HL-60/S4 treated with retinoic acid at 250 ng/mL for 4 days and 3 days (cell line): ENCODE data around the gene TNS3.

ENCODE experiments used
- in situ Hi-C: fragments of 300-500 bp; cut with MboI; formaldehyde crosslinking; loops from 2 replicates; pipeline ENCODE4 v1.7.0; 2022; ENCODE audit warnings: low sequenced_read_pairs

TNS3 gene

DNA sequence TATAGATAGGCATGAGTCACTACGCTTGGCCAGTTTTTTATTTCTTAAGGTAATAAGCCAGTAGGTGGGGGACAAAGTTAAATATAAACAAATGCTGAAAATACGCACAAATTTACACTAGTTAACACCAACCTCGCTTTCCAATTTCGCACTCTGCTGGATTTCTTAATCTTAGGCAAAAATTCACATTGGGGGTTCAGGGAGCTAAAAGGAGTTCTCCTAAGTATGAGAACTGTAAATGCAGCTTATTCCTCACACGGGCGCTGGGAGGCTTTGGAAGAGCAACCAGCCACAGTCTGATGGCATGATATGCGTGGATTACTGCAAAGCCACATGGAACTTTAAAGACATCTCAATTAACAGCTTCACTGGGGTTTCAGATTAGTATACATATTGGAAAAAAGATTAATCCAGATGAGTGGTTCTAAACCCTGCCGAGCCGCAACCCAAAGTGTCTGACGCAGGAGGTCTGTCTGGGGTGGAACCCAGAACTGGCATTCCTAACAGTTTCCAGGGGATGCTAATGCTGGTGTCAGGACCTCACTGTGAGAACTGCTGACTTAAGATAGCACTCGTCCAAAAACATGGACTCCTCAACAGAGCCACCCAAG is 16.2 kb downstream of the TNS3 start:
- in situ Hi-C loops, result no loop called here

DNA sequence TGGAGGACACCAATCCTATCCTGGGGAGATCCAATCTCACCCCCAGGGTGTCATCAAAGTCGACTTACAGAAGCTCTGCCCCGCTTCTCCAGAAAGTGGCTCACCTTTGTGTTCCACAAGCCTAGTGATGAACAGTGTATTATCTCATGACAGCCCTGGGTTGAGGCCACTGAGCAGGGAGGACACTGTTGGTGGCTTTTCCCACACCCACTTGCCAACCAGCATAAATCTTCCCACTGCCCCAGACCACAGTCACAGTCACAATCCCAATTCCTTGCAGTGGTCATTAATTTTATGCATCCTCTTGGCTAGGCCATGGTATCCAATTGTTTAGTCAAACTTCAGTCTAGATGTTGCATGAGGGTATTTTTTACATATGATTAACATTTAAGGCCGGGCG is 18.4 kb downstream of the TNS3 start:
- in situ Hi-C loops, result no loop called here

DNA sequence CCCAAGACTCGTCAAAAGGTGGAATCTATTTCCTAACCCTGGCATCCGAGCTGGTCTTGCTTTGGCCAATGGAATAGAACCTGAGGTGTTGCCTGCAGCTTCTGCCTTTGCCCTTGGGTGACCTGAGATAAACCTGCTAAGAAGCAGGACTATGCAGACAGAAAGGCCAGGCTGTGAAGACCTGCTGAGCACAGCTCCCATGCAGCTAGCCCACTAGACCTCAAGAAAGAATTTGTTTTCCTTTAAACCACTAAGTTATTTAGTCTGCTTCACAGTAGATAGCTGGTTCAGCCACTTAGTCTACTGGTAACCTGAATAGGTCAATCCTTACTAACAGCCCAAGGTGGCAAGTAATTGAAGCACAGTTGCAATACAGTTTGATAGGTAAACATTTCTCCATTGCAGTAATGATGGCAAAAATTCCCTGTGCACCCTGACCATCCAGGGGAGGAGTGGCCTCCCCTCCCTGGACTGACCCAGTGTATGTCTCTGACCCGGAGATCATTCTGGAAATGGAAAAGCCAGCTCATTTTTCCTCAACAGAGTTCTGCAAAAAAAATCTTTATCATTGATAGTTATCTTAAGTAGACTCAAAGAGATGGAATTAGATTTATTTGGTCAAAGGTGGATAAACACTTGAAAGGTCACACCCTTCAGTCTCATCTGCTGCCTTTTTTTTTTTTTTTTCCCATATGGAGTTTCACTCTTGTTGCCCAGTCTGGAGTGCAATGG is 20.0 kb downstream of the TNS3 start:
- in situ Hi-C loops, result no loop called here

GRCh38 chr7:47559306-47560220 is 22.3 kb downstream of the TNS3 start:
- in situ Hi-C loops, result no loop called here

- in situ Hi-C loops, result no loop called here
Observed at GRCh38 chr7:47557694-47558670, 23.9 kb downstream of the TNS3 start.

GRCh38 chr7:47557317-47557693 is 24.6 kb downstream of the TNS3 start:
- in situ Hi-C loops, result no loop called here

DNA sequence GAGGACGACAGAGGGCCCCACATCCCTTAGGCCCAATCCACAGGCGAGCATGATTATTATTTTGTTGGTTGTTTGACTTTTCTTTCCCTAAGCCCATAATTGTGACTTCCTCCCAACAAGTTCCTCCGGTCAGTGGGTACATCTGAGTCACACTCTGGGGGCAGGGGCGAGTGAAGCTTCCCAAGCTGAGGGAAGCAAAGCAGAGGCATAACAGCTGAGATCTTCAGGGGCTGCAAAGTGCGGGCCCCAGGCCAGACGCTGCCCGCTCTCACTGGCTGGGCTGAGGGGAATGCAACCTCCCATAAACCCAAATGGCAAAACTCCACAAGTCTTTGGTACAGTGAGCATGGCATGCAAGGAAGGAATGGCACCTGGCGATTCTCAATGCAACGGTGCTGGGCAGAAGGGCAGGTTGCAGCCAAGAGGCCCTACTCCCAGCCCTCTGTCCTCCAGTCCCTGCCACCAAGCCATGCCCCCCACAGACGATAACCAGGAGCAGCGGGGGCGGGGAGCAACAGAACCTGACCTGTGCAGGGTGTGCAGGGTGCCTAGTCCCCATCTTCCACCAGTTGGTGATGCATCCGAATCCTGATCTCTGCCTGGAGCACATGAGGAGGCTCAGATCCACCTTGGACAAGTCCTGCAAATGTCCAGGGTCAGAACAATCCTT is 25.3 kb downstream of the TNS3 start:
- in situ Hi-C loops, result no loop called here

DNA sequence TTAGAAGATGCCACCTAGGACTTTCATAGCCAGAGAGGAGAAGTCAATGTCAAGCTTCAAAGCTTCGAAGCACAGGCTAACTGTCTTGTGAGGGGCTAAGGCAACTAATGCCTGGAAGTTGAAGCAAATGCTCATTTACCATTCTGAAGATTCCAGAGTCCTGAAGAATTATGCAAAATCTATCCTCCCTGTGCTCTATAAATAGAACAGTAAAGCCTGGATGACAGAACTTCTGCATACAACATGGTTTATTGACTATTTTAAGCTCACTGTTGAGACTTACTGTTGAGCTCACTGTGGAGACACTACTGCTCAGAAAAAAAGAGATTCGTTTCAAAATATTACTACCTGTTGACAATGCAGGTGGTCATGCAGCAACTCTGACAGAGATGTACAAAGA is 28.6 kb downstream of the TNS3 start:
- in situ Hi-C loops, result no loop called here

GRCh38 chr7:47552621-47553020 is 29.3 kb downstream of the TNS3 start:
- in situ Hi-C loops, result no loop called here

DNA sequence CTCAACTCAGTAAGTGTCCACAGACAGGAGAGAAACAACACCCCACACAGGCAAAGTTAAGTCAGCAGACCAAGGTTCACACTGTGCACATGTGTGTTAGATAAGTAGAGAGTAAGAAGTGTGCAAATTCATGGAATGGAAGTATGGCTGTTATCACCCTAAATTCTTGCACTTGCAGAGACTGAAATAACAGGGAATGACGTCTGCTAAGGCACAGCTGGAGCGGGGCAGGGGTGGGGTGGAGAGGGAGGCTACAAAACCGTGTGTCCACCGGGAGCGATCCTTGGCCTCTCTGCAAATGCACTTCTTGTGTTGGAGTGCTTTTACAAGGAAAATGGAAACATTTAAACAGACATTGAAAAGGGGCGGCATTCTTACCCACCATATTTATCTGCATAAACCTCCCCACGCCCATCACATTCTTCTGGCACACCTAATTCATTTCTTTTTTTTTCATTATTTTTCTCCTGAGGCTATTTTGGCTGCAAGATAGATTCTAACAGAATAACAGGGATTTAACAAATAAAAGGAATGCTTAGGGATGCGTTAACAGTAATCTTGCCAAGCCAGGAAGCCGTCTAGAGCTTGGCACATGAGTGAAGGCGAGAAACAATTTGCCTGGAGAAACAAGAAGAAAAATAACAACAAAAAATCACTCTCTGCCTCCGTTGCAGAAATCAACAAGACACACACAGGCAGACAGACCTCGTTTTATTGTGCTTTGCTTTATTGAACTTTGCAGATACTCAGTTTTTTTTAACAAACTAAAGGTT is 30.1 kb downstream of the TNS3 start:
- in situ Hi-C loops, result no loop called here

- in situ Hi-C loops, result no loop called here
Observed at GRCh38 chr7:47550788-47551470, 31.0 kb downstream of the TNS3 start.

DNA sequence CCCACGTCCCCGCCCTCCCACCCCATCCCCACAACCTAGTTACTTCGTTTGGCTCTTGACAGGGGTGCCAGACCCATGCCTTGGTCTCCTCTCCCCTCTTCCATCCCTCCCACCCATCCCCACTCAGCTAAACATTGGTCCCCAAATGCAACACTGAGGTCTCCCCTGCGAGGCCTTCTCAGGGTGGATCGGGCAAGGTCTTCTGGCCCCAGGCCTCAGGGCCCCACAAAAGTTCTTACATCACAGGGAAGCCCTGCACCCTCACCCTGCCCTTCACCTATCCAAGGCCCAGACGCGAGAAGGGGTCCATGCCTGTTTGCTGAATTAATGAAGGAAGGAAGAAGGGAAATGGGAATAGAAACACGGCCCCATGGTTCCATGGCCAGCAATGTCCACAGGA is 32.0 kb downstream of the TNS3 start:
- in situ Hi-C loops, result no loop called here

- in situ Hi-C loops, result no loop called here
Observed at GRCh38 chr7:47549397-47549796, 32.5 kb downstream of the TNS3 start.

- in situ Hi-C loops, result no loop called here
Observed at GRCh38 chr7:47548546-47548945, 33.4 kb downstream of the TNS3 start.

GRCh38 chr7:47546733-47547494 is 35.0 kb downstream of the TNS3 start:
- in situ Hi-C loops, result no loop called here

GRCh38 chr7:47546171-47546570 is 35.7 kb downstream of the TNS3 start:
- in situ Hi-C loops, result no loop called here

GRCh38 chr7:47544416-47544815 is 37.5 kb downstream of the TNS3 start:
- in situ Hi-C loops, result no loop called here

GRCh38 chr7:47543714-47544113 is 38.2 kb downstream of the TNS3 start:
- in situ Hi-C loops, result no loop called here
